GM21515 (cell line): ENCODE measurements around the gene KRT25.

ENCODE experiments used
- ATAC-seq: cut with Tn5 transposase; IDR thresholded peaks from one replicate; pipeline ENCODE4 v1.9.1; 2021; ENCODE audit not compliant: unreplicated experiment

Gene KRT25

DNA sequence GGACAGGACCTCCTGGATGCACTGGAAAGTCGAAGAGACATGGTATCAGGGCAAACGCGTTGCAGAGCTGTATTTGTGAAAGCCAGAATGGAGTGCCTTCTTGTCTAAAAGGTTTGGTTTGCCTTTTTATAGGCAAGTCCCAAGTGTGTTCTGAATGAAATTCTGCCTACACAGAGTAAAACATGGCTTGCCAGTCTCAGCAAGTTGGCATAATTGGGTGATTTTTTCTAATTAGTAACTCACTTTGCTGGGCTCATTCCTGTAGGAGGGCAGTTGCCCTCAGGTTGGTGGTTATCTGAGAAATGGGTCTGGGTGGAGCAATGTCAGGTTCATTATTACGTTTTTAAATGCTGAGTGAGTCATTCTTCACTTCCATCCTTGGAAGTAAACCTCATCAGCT, at the start of gene KRT25:
KRT25 (minus strand) TSS at position 101 of the 400 bp plus-strand sequence; CDS start at position 41, 60 bp downstream.
- no peak for ATAC-seq

DNA sequence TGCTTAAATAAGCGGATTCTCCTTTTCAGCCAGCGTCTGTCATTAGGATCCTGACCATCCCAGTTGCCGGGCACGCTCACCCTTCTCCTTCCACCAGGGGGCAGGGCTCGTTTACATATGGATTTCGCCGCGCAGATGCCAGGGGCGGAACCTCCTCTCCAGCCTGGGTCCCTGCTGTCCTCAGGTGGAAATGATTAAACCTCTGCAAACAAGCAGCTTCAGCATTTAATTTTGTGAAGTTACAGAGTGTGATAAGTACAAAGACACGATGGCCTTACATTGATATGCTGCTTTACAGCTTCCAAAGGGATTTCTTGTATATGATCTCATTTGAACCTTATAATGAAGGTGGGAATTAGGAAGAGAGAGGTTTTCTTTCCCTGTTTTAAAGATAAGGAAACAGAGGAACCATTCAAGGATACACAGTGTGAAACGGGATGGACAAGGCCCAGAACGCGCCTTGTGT, 48.5 kb upstream of the KRT25 start:
- no peak for ATAC-seq

DNA sequence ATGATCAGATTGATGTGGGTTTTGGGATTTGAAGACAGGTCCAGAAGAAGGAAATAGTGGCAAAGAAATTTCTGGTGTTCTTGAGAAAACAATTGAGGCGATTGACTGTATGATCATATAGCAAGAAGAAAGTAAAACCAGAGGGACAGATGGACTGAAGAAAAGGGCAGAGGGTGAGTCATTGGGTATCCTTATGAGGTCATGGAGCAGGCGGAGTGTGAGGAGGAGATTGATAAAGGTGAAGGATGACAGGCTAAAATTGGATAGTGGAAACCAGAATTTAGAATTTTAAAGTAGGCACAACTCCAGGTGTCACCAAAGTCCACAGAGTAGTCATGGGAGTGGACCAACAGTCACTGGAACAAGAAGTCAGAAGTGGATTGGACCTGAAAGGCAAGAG, 46.0 kb upstream of the KRT25 start:
- ATAC-seq, result no peak

DNA sequence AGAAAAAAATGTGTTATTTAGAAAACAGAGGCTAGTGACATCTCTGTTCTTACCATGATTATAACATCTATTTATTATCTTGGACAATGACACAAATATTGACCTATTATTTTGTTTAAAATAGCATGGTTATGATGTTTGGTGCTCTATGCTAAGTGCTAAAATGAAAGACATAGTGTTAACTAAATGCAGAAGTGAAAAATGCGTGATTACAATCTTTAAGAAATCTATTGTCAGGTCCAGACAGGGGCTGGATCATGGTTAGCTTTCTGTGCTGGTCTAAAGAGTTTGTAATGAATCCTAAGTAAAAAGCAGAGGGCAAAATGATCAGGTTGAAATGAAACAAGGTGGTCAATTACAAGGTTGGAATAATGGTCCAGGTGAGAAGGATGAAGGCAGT, 45.2 kb upstream of the KRT25 start:
- no peak for ATAC-seq

DNA sequence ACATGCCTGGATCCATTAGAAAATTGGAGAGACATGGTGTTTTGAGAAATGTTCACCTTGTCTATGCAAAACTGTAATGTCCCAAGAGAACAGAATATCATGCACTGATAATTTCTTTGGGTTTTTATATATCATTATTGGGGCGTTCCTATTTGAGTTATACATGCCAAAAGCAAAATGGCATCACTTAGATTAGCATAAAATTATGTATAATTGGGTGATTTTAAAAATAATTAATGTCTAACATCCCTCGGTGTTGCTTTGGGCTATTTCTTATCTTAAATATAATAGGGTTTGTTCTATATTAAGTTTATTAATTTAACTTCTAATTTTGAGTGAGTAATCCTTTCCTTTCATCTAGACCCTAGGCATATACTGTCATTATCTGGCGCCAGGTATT, 44.7 kb upstream of the KRT25 start, which contains the start of gene KRT28:
KRT28 (minus strand) TSS at position 101 of the 400 bp plus-strand sequence; CDS start at position 35, 66 bp downstream.
- ATAC-seq, result no peak

GRCh38 chr17:40796846-40797245, 41.7 kb upstream of the KRT25 start:
- ATAC-seq, result no peak

DNA sequence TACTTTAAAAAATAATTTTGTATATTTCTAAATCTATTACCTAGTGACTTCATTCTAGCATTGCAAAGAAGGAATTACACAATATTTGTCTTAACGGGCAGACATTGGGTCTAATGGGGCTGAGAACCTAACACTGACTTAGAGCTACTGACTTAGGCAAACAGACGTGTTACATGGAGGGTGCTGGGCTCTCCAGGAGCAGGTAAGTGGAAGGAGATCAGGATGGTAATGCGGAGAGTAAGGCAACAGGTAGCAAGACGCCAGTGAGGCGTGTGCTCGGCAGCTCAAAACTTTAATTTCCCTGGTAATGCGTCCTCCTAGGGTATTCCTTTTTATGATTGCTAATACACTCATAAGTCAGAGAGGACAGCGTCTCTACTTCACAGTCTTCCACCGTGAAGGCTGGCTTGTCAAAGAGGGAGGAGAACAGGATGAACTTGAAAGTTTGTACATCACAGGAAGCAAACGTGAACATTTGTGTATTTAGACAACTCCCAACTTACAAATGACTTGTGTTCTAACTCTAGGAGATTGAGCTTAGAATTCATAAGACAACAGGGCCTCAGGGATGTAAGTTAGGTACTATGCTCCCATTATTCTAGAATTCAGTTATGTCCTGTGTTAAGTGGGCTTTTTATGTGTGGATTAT, 40.0 kb upstream of the KRT25 start:
- no peak for ATAC-seq

- no peak for ATAC-seq
These were observed 39.3 kb upstream of the KRT25 start for GRCh38 chr17:40794466-40794865.

GRCh38 chr17:40793832-40794231, 38.7 kb upstream of the KRT25 start:
- no peak for ATAC-seq

DNA sequence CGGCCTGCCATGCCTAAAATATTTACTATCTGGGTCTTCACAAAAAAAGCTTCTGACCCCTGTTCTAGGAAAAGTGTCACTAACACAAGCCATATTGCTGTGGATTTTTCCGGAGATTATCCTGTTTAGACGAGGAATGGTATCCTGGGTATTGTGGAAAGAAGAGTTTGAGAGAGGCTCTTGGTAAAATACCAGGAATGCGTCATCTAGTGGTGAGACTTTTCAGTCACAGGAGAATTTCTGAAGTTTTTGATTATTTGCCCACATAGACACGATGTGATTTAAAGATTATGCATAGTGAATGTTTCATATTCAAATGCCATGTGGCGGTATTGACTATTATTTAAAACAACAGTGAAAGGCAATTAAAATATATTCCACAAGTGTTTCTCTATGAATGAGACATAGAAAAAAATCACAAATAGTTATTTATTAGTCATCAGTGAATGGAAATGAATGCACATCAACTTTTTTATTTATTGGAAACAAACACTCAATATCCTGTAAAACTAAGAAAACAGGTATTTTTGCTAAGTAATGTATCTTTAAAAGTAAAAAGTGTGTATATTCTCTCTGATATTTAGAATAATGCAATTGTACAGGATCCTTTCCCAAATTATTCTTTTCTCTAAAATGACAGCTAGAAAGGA, 36.8 kb upstream of the KRT25 start:
- ATAC-seq, result no peak

DNA sequence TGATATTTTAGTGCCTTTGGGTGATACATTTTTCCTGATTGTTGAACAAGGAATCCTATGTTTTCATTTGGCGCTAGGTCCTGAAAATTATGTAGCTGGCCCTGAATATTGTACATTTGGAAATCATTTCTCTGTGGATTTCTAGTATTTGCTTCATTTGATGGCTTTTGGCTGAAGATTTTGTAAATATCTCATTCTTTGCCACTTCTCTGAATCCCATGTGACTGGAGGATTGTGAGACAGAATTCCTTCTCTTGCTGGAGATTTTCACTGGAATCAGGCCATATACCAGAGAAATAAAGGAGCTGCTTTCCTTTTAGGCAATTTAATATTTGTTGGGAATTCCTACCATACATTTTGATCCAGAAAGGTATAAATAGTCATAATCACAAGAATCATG, 36.0 kb upstream of the KRT25 start:
- ATAC-seq, result no peak

DNA sequence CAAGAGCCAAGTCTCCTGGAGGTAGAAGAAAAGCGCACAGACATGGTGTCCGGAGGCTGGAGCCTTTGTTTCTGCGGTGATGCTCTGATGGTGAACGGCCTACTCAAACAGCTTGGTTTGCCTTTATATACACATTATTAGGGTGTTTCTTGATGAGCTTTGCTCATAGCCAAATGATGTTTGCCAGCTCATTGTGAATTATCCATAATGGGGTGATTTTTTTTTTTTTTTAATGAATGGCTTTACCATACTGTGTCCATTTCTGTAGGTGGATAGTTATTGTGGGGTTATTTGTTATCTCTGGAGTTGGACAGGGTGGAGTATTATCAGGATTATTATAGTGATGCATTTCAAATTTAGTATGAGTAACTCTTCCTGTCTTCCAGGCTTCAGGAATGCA, 27.3 kb upstream of the KRT25 start, which contains the start of gene KRT27:
KRT27 (minus strand) TSS at position 101 of the 400 bp plus-strand sequence; CDS start at position 44, 57 bp downstream.
- ATAC-seq, result no peak

- ATAC-seq, result no peak
These were observed 24.2 kb upstream of the KRT25 start for GRCh38 chr17:40779181-40779909.

DNA sequence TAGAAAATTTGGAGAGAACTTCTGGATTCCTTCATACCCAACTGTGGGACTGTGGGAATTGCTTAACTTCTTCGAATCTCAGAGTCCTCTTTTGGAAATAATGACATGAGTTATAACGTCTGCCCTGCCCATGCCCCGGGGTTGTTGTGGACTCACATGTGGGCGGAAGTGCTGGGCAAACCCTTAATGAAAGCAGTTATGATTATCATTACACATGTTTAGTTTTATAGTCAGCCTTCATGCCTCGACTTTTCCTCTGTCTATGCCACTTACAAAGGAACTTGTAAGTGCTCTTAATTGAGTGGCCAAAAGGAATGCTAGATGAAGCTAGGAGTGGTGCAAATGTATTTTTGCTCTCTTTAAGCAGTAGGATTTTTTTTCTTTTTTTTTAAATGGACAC, 23.3 kb upstream of the KRT25 start:
- no peak for ATAC-seq

DNA sequence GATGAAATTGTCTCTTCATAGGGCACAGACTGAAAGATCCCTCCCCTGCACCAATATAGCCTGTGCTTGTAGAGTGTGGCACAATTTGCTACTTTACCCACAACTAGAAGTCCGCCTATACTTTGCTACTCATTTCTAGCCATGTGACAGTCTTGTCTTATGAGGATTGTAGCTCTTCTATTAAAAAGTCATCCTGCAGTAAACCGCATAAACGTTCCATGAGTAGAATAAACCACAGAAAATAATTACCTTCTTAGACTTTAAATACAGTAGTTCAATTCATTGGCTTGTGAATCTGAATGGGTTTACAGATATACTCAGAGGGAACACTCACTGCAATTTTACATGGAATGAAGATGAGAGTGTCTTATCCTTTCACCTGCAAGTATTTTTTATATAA, 22.8 kb upstream of the KRT25 start:
- ATAC-seq, result no peak

- ATAC-seq, result no peak
These were observed 22.3 kb upstream of the KRT25 start for GRCh38 chr17:40777459-40777858.

DNA sequence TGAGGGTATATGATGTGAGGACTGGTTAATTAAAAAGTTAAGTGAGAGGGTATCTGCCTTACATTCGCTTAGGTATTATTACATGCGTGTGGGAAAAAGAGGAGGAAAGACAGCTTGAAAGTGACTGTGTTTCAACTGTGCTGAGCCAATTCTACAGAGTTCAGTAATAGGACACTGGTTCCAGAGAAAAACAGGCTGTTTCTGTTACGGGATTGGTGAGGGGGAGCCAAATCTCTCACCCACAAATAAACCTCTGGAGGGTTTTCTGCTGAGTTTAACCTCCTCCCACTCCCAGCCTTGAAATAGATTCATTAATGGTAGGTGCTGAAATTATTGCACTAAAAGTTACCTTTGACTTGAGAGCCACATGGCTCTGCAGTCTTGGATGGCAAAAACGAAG, 20.8 kb upstream of the KRT25 start:
- ATAC-seq, result no peak

GRCh38 chr17:40772101-40772500, 17.0 kb upstream of the KRT25 start, which contains the start of gene KRT26:
KRT26 (minus strand) TSS chr17:40772201; CDS start chr17:40772113, 88 bp downstream.
- no peak for ATAC-seq

DNA sequence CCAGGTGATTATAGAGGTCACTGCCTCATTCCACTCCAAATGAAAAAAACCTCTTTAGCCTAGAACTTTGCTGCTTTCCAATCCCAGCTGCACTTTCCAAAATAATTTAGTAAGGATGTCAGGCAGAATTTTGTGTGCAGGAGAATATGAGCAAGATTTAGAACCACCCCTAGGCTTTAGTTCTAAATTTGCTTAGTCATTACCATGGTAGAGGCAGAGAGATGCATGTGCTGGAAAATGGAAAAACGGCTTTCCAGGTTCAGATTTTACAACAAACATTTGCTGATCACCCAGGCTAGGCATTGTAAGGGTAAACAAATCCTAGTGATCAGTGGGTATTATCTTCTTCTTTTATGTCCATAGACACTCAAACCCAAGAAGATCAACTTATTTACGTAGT, 10.5 kb upstream of the KRT25 start:
- no peak for ATAC-seq

DNA sequence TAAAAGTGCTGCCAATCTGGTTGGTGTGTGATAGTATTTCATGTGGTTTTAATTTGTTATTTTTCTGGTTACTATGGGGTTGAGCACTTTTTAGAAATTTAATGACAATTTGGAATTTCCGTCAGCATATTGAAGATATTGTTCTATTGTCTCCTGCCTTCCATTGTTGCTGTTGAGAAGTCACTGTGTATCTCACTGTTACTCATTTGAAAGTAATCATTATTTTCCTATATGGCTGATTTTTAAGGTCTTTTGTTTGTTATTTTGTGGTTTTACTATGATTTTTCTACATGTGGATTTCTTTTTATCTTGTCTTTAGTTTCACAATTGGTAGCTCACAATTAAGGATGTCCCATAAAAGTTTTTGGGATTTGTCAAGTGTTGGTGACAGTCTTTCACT, 8.6 kb upstream of the KRT25 start:
- no peak for ATAC-seq

DNA sequence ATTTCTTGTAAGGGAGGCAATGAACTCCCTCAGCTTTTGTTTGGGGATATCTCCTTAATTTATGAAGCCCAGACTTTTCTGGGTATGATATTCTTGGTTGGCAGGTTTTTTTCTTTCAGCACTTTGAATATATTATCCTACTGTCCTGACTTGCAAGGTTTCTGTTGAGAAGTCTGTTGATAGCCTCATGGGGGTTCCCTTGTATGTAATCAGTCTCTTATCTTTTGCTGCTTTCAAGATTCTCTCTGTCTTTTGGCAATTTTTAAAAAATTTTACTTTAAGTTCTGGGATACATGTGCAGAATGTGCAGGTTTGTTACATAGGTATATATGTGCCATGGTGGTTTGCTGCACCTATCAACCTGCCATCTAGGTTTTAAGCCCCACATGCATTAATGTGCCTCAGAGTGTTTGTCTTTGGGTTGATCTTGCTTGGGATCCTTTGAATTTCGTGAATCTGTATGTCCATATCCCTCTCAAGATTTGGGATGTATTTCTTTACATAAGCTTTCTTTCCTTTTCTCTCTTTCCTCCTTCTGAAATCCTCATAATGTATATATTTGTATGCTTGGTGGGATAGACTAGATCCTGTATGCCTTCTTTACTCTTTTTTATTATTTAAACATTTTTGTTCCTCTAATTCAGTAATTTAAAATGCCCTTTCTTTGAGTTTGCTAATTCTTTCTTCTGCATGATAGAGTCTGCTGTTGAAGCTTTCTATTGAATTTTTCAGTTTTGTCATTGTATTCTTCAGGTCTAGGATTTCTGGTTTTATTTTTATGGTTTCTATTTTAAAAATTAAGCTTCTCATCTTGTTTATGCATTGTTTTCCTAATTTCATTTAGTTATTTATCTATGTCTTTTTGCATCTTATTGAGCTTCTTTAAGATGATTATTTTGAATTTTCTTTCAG, 5.2 kb upstream of the KRT25 start:
- ATAC-seq, result no peak
